Heart left ventricle (tissue), 13 donors: ENCODE measurements around the gene MAP2K5.

ENCODE experiments used
- POLR2A ChIP-seq, 2 donors: fragments of 450-650 bp; IDR thresholded peaks; one replicate each; pipeline ENCODE4 v1.6.1; 2017; ENCODE audit warnings: antibody characterized with exemption in 2 of 2, mild to moderate bottlenecking in 2 of 2, moderate library complexity in 2 of 2
- TF ChIP-seq, protein P1 (sequence below), 12 donors: fragments of 200-600 bp; sonication (generic) in 4 of 12; IDR thresholded peaks; one replicate each; pipeline versions ENCODE4 v1.5.0 to v1.8.0; 2018 to 2022; ENCODE audit warnings: antibody characterized with exemption in 12 of 12, mild to moderate bottlenecking in 5 of 12
- donor health status: ischemic (EF 13 %, LVEDD 7.1; RV severe dilation, severe dysfunction).
- donor health status: DM: no; HTN: yes; CAD: no.
- donor health status: DM: no; HTN: no; CAD: no.
- donor health status: ischemic (EF 25% LVEDD 6.9; RV normal size, moderate dysfunction).
- donor health status: ischemic (EF 25% LVEDD 5.7; RV mildly dilated, moderate dysfunction).
- donor health status: ischemic (EF 35%, LVEDD 5.7; RV mildly dilated, moderate dysfunction).
- donor health status: nonischemic (EF 11% LVEDD 7.7; RV severe dilation, severe dysfunction).
- donor health status: DM: yes; HTN: yes; CAD: no.
- donor health status: PGD.
- donor health status: ischemic (EF 29% LVEDD 5.4; RV normal size, mild dysfunction).
- donor health status: nonischemic (EF 23%, LVEDD 6.1; RV moderate dilation, normal function).

DNA sequence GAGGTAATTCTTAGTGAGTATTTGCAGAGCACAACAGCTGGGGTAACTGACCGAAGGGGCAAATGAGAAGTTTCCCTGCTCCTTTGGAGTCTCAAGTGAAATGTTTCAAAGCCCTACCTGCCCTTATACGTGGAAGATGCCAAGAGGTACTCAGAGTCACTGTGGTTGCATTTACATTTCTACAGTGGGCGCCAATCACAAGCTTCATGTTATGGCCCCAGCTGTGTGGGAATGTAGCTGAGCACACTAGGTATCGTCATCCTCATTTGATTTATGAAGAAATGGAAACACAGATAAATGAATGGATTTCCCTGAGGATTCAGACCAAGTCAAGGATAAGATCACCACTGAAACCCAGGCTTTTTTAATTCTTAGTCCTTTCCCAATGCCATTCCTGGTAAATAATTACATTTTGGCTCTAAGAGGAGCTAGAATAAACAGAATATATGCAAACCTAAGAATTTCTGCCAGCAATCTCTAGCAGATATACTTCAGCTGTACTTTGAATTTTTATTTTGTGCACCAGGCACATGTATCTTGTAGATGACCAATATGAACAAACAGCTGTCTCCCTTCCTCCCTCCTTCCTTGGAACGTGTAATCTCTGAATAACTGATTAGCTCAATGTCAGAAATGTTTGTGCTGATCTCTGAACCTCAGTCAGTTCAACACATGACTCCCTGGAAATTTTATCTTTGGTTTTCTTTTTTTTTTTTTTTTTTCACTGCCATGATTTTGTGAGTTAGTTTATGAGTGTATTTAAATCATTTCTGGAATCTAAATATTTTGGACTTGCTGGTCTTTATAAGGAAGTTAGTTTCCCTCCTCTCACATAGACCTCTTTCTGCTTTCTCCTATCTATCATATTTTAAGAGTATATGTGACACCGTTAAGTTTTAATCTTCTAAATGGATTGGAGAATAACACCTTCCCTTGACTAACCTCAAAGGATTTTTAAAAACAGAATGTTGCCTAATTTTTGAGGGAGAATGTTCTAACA lies 69.2 kb downstream of the MAP2K5 start:
- TF ChIP-seq, protein P1, sequence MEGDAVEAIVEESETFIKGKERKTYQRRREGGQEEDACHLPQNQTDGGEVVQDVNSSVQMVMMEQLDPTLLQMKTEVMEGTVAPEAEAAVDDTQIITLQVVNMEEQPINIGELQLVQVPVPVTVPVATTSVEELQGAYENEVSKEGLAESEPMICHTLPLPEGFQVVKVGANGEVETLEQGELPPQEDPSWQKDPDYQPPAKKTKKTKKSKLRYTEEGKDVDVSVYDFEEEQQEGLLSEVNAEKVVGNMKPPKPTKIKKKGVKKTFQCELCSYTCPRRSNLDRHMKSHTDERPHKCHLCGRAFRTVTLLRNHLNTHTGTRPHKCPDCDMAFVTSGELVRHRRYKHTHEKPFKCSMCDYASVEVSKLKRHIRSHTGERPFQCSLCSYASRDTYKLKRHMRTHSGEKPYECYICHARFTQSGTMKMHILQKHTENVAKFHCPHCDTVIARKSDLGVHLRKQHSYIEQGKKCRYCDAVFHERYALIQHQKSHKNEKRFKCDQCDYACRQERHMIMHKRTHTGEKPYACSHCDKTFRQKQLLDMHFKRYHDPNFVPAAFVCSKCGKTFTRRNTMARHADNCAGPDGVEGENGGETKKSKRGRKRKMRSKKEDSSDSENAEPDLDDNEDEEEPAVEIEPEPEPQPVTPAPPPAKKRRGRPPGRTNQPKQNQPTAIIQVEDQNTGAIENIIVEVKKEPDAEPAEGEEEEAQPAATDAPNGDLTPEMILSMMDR (IDR thresholded peaks at IDR 0.05) = no peak
- TF ChIP-seq POLR2A (IDR thresholded peaks at IDR 0.05) = no peak
